ENCODE measurements around the gene APH1A.
"Not testable (repeated sequence)": the region's sequence is repeated elsewhere in the genome, so short reads cannot be mapped to it uniquely, and the experiment has no call there.

APH1A gene

GRCh38 chr1:150243003-150243402, 25.8 kb downstream of the APH1A start:
- Histone ChIP-seq H3K27ac (ENCODE audit: low read depth, low read length, poor library complexity, severe bottlenecking) (no peak overlapping the region), H2AFZ (ENCODE audit: low read length) (no peak overlapping the region), H3K27me3 (ENCODE audit: insufficient read depth, low read length) (no peaks in the 10 kb centered on the region), H3F3A (ENCODE audit: insufficient read depth, low read length) (no peaks in the 10 kb centered on the region), H3K36me3 (ENCODE audit: insufficient read depth, low read length) (no peaks in the 10 kb centered on the region), H4K20me1 (ENCODE audit: insufficient read depth, low read length) (no peaks in the 10 kb centered on the region), H3K9me3 (ENCODE audit: low read length) (no peaks in the 10 kb centered on the region), H3K9ac (ENCODE audit: low read length) (no peak overlapping the region), H3K4me3 (ENCODE audit: low read depth, low read length, poor library complexity, severe bottlenecking) (no peak overlapping the region), H3K4me1 (ENCODE audit: insufficient read depth, low read length, severe bottlenecking) (no peaks in the 10 kb centered on the region), H3K4me2 (ENCODE audit: low read length) (no peak overlapping the region), H3K9me2 (ENCODE audit: low read depth, low read length) (no peaks in the 10 kb centered on the region), H3K79me2 (ENCODE audit: insufficient read depth, low read length) (no peaks in the 10 kb centered on the region)
- no peak for TF ChIP-seq EZH2 (IDR thresholded peaks at IDR 0.05; ENCODE audit: borderline replicate concordance, low read length)
- TF ChIP-seq, protein P1, sequence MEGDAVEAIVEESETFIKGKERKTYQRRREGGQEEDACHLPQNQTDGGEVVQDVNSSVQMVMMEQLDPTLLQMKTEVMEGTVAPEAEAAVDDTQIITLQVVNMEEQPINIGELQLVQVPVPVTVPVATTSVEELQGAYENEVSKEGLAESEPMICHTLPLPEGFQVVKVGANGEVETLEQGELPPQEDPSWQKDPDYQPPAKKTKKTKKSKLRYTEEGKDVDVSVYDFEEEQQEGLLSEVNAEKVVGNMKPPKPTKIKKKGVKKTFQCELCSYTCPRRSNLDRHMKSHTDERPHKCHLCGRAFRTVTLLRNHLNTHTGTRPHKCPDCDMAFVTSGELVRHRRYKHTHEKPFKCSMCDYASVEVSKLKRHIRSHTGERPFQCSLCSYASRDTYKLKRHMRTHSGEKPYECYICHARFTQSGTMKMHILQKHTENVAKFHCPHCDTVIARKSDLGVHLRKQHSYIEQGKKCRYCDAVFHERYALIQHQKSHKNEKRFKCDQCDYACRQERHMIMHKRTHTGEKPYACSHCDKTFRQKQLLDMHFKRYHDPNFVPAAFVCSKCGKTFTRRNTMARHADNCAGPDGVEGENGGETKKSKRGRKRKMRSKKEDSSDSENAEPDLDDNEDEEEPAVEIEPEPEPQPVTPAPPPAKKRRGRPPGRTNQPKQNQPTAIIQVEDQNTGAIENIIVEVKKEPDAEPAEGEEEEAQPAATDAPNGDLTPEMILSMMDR (IDR thresholded peaks at IDR 0.05; ENCODE audit: low read length) = no peak

DNA sequence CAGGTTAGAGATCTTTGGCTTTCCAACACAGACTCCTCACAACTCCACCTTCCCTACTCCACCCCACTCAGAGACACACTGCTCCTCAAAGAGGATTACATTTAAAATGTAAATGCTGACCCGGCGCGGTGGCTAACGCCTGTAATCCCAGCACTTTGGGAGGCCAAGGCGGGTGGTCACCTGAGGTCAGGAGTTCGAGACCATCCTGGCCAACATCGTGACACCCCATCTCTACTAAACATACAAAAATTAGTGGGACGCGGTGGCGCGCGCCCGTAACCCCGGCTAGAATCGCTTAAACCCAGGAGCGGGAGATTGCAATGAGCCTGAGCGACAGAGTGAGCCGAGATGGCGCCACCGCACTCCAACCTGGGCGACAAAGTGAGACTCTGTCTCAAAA, 31.1 kb downstream of the APH1A start:
- TF ChIP-seq, protein P1 (IDR thresholded peaks at IDR 0.05; ENCODE audit: low read length) = no peak
- no peak for TF ChIP-seq EZH2 (IDR thresholded peaks at IDR 0.05; ENCODE audit: borderline replicate concordance, low read length)
- no peaks in the 10 kb centered on the region for H3K9me2 ChIP-seq (ENCODE audit: low read depth, low read length)
- no peaks in the 10 kb centered on the region for H3F3A ChIP-seq (ENCODE audit: insufficient read depth, low read length)
- no peak overlapping the region for H3K4me3 ChIP-seq (ENCODE audit: low read depth, low read length, poor library complexity, severe bottlenecking)
- no peaks in the 10 kb centered on the region for H4K20me1 ChIP-seq (ENCODE audit: insufficient read depth, low read length)
- no peak overlapping the region for H3K9ac ChIP-seq (ENCODE audit: low read length)
- H3K36me3 ChIP-seq (ENCODE audit: insufficient read depth, low read length) = peaks cover 4% of the 10 kb centered on the region; the same call in 1 of the 2 replicates
- no peak overlapping the region for H3K4me2 ChIP-seq (ENCODE audit: low read length)
- no peaks in the 10 kb centered on the region for H3K9me3 ChIP-seq (ENCODE audit: low read length)
- H3K79me2 ChIP-seq (ENCODE audit: insufficient read depth, low read length) = peaks cover 31% of the 10 kb centered on the region
- H2AFZ ChIP-seq (ENCODE audit: low read length) = no peak overlapping the region
- H3K4me1 ChIP-seq (ENCODE audit: insufficient read depth, low read length, severe bottlenecking) = peaks cover 22% of the 10 kb centered on the region
- no peaks in the 10 kb centered on the region for H3K27me3 ChIP-seq (ENCODE audit: insufficient read depth, low read length)
- no peak overlapping the region for H3K27ac ChIP-seq (ENCODE audit: low read depth, low read length, poor library complexity, severe bottlenecking)

DNA sequence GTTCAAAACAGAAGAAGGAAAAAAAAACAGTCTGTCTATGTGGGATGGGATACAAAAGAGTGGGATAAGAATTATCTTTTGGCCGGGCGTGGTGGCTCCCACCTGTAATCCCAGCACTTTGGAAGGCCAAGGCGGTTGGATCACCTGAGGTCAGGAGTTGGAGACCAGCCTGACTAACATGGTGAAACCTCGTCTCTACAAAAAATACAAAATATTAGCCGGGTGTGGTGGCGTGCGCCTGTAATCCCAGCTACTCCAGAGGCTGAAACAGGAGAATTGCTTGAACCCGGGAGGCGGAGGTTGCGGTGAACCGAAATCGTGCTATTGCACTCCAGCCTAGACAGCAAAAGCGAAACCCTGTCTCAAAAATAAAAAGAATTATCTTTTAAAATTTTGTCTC, 31.6 kb downstream of the APH1A start:
- H3K9me3 ChIP-seq (ENCODE audit: low read length); H3K9me2 ChIP-seq (ENCODE audit: low read depth, low read length); H3F3A ChIP-seq (ENCODE audit: insufficient read depth, low read length); H2AFZ ChIP-seq (ENCODE audit: low read length); H3K4me3 ChIP-seq (ENCODE audit: low read depth, low read length, poor library complexity, severe bottlenecking); H3K36me3 ChIP-seq (ENCODE audit: insufficient read depth, low read length); H3K27ac ChIP-seq (ENCODE audit: low read depth, low read length, poor library complexity, severe bottlenecking); H3K9ac ChIP-seq (ENCODE audit: low read length); H4K20me1 ChIP-seq (ENCODE audit: insufficient read depth, low read length); H3K27me3 ChIP-seq (ENCODE audit: insufficient read depth, low read length): not testable (repeated sequence)
- peaks cover 35% of the 10 kb centered on the region for H3K79me2 ChIP-seq (ENCODE audit: insufficient read depth, low read length)
- peaks cover 25% of the 10 kb centered on the region for H3K4me1 ChIP-seq (ENCODE audit: insufficient read depth, low read length, severe bottlenecking)
- H3K4me2 ChIP-seq (ENCODE audit: low read length) = peak overlapping the region; percentile 83; the same call in 1 of the 2 replicates

DNA sequence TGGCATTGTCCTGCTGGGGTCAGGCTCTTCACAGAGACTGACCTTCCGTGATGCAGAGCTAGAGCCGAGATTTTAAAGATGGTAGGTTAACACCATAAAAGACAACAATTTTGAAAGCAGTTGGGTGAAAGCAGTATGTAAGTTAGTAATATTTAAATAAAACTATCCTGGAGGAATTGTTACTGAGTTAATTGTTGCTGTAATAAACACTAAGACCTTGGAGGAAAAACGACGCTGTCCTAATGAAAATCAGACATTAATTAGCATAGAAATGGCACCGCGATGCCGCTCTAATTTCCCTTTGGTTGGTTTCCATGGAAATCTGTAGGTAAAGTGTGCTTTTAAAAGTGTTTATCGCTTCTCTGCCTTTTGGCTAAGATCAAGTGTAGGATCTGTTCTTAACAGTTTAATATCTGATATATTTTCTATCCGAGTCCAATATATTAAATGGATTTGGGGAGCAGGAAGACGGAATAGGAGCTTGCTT, 32.2 kb downstream of the APH1A start:
- H3K27ac ChIP-seq (ENCODE audit: low read depth, low read length, poor library complexity, severe bottlenecking) = peak overlapping the region; percentile 89
- no peaks in the 10 kb centered on the region for H3K27me3 ChIP-seq (ENCODE audit: insufficient read depth, low read length)
- no peaks in the 10 kb centered on the region for H3K9me2 ChIP-seq (ENCODE audit: low read depth, low read length)
- H3K79me2 ChIP-seq (ENCODE audit: insufficient read depth, low read length) = peaks cover 38% of the 10 kb centered on the region
- peaks cover 25% of the 10 kb centered on the region for H3K4me1 ChIP-seq (ENCODE audit: insufficient read depth, low read length, severe bottlenecking)
- H2AFZ ChIP-seq (ENCODE audit: low read length) = peak overlapping the region; percentile 73
- TF ChIP-seq EZH2 (IDR thresholded peaks at IDR 0.05; ENCODE audit: borderline replicate concordance, low read length) = no peak
- TF ChIP-seq, protein P1 (IDR thresholded peaks at IDR 0.05; ENCODE audit: low read length) = no peak
- H3K4me2 ChIP-seq (ENCODE audit: low read length) = peak overlapping the region; percentile 83
- no peaks in the 10 kb centered on the region for H3F3A ChIP-seq (ENCODE audit: insufficient read depth, low read length)
- peak overlapping the region; percentile 81 for H3K9ac ChIP-seq (ENCODE audit: low read length)
- no peaks in the 10 kb centered on the region for H4K20me1 ChIP-seq (ENCODE audit: insufficient read depth, low read length)
- peak overlapping the region; percentile 97 for H3K4me3 ChIP-seq (ENCODE audit: low read depth, low read length, poor library complexity, severe bottlenecking)
- H3K9me3 ChIP-seq (ENCODE audit: low read length) = no peaks in the 10 kb centered on the region
- H3K36me3 ChIP-seq (ENCODE audit: insufficient read depth, low read length) = peaks cover 6% of the 10 kb centered on the region

Data from OCI-LY1 (cell line).